IPS-18a (cell line): ENCODE measurements around the gene SS18L1.
A peak's percentile ranks its signal among the peaks of the same experiment; 100 is the strongest.
"Not testable (repeated sequence)": the region's sequence is repeated elsewhere in the genome, so short reads cannot be mapped to it uniquely, and the experiment has no call there.

ENCODE experiments used
- H3K27ac ChIP-seq: one replicate; pipeline ENCODE4 v1.5.1; 2013; ENCODE audit warnings: low read length
- H3K27me3 ChIP-seq: one replicate; pipeline ENCODE4 v1.6.1; 2013; ENCODE audit warnings: mild to moderate bottlenecking, low read length; ENCODE audit not compliant: control insufficient read depth, insufficient read depth
- H3K36me3 ChIP-seq: one replicate; pipeline ENCODE4 v1.6.1; 2013; ENCODE audit warnings: low read depth, low read length; ENCODE audit not compliant: control insufficient read depth
- H3K4me1 ChIP-seq: one replicate; pipeline ENCODE4 v1.6.1; 2013; ENCODE audit warnings: low read depth, low read length; ENCODE audit not compliant: control insufficient read depth
- H3K4me3 ChIP-seq: one replicate; pipeline ENCODE4 v1.5.1; 2013; ENCODE audit warnings: low read length
- H3K9ac ChIP-seq: one replicate; pipeline ENCODE4 v1.6.1; 2013; ENCODE audit warnings: mild to moderate bottlenecking, low read length, moderate library complexity
- H3K9me3 ChIP-seq: one replicate; pipeline ENCODE4 v1.6.1; 2013; ENCODE audit warnings: low read depth, low read length; ENCODE audit not compliant: control insufficient read depth

SS18L1 gene

DNA sequence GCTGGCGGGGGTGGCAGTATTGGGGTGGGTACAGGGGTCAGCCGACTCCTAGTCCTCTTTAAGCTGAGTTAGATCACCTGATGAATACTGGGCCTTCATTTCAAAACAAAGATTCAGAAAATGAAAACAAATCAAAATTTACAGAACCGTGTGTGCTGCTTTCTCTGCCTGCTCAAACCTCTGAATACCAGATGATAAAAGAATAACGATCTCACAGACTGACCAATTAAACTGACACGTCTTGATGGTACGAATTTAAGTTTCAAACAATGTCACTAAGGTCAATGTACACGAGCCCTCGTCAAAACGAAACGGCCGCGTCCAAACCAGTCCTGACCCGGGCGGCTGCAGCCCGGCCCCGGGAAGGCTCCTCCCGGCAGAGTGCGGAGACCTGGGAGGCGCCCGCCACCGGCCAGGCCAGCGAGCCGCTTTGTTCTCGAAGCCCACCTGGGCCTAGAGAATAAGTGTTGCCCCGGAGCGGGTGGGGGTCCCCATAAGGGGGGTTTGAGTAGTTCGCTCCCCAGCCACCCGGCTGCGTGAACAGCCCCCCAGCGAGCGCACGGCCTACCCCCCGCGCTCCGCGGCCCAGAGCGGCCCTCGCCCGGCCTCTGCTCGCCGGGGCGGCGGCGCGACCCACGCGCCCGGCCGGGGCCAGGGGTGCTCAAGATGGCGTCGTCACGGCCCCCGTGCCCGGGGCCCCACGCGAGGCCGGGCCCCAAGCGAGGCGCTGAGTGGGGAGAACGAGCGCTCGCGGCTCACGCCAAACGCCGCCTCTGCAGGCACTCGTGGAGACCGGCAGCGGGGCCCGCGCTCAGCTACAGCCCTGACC, 1.1 kb upstream of the SS18L1 start:
- Histone ChIP-seq H3K27ac (no peak overlapping the region), H3K27me3 (no peaks in the 10 kb centered on the region), H3K9ac (peak overlapping the region; percentile 75), H3K9me3 (no peaks in the 10 kb centered on the region), H3K36me3 (peaks cover 44% of the 10 kb centered on the region), H3K4me3 (peak overlapping the region; percentile 88), H3K4me1 (peaks cover 12% of the 10 kb centered on the region)

DNA sequence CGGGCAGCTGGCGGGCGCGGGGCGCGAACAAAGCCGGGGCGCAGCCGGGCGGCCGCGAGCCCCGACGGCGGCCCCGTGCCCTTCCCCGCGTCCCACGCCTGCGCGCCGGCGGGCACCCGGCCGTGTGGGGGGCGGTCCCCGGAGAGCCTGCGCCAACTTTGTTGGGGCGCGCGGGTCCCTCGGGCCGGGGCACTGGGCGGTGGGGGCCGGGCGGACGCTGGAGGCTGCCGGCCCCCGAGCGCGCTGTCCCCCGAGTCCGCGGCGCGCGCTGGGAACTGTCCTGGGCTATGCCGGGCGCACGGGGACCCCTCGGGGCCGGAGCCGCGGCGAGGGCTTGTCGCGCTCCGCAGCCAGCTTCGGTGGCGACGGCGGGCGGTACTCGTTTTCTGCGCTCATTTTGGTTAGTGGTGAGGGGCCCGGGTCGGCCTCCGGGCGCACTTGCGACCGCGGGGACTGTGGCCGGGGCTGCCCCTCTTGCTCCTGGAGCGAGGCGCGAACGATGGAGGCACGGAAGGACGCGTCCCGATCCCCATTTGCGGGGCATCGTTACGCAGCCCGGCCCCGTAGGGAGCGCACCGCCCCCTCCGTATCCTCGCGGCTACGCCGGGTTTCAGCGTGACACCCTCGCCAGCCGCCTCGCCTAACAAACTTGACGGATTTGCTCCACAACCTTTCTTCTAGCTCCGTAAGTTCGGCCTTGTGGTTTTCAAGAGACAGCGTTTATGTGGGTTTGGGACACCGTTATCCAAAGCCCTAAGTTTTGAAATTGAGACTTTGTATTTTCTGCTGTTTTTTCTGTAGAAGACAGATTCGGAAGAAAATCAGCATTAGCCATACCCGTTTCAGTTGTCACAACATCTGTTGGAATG, 622 bp downstream of the SS18L1 start:
- Histone ChIP-seq H3K4me1 (peaks cover 12% of the 10 kb centered on the region), H3K9me3 (no peaks in the 10 kb centered on the region), H3K9ac (peak overlapping the region; percentile 57), H3K4me3 (peak overlapping the region; percentile 74), H3K36me3 (peaks cover 26% of the 10 kb centered on the region), H3K27ac (no peak overlapping the region), H3K27me3 (no peaks in the 10 kb centered on the region)

DNA sequence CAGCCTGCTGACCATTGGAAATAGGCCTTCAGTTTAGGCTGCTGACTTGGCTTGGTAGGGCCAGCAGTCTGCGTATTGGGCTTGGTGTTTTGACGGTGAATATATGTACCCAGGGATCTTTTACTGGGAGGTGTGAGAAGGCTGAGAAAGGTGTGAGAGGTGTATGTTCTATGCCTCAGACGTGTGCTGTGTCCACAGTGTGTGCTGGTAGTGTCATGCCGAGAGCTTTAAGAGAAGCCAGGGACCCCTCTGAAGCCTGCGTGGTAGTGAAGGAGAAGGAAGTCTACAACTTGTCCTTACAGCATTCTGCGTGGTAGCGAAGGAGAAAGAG, 2.1 kb downstream of the SS18L1 start:
- Histone ChIP-seq H3K27me3 (no peaks in the 10 kb centered on the region), H3K9me3 (no peaks in the 10 kb centered on the region), H3K4me1 (peaks cover 12% of the 10 kb centered on the region), H3K27ac (no peak overlapping the region), H3K4me3 (no peak overlapping the region), H3K9ac (no peak overlapping the region), H3K36me3 (peaks cover 12% of the 10 kb centered on the region)

DNA sequence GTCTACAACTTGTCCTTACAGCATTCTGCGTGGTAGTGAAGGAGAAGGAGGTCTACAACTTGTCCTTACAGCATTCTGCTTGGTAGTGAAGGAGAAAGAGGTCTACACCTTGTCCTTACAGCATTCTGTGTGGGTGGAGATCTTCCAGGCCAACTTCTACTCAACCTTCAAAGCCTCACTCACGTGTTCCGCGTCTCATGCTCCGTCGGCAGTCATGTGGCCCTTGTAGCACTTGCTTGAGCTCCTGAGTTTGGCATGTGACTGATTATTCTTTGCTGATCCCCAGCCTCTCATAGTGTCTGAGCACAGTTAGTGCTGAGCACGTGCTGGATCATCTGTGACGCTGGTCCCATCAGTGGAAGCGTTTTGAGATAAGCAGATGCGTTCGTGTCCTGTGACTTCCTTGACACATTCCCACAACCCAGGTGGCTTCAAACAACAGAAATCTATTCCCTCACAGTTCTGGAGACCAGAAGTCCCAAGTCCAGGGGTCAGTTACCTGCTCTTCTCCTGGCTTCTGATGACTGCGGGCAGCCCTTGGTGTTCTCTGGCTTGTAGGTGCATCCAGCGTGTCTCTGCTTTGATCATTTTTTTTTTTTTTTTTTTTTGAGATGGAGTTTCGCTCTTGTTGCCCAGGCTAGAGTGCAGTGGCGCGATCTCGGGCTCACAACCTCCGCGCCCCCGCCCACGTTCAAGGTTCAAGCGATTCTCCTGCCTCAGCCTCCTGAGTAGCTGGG, 2.6 kb downstream of the SS18L1 start:
- Histone ChIP-seq H3K9ac (no peak overlapping the region), H3K27ac (no peak overlapping the region), H3K9me3 (no peaks in the 10 kb centered on the region), H3K36me3 (peaks cover 10% of the 10 kb centered on the region), H3K4me1 (peaks cover 10% of the 10 kb centered on the region), H3K4me3 (no peak overlapping the region), H3K27me3 (no peaks in the 10 kb centered on the region)

DNA sequence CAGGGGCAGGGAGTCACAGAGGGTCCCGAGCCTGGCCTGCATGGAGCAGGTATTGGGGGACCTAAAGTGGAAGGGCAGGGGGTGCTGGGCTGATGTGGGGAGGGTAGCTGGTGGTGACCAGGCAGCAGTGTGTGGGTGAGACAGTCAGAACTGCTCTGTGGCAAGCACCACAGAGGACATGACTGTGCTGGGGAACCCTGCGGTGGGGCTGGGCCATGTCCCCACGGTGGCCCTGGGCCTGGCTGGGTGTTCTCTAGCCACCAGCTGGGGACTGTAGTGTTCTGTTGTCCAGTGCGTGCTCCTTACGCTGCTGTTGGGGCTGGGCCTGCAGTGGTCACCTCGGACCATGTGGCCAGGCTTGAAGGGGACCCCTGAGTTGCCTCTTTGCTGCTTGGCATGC, 3.6 kb downstream of the SS18L1 start:
- Histone ChIP-seq H3K9ac (no peak overlapping the region), H3K9me3 (no peaks in the 10 kb centered on the region), H3K36me3 (peaks cover 7% of the 10 kb centered on the region)

DNA sequence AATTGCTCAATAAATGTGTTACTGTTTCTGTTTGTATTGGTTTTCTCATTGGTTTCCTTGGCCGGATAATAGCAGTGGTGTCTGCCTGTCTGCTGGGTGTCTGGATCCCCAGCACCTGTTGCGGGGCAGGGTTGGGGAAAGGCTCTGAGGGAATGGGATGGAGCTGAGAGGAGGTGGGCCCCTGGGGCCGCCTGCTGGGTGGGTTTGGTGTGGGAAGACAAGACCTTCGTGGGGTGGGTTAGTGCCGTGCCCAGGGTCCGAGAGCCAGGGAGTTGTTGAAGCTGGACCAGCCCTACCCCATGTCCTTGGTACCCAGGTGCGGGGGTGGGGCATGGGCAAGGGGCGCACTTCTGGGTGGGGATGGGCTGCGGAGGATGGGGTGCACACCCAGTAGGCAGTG, 4.0 kb downstream of the SS18L1 start:
- no peak overlapping the region for H3K9ac ChIP-seq
- H3K27me3 ChIP-seq, result no peaks in the 10 kb centered on the region
- H3K9me3 ChIP-seq, result no peaks in the 10 kb centered on the region
- peaks cover 6% of the 10 kb centered on the region for H3K4me1 ChIP-seq
- no peak overlapping the region for H3K4me3 ChIP-seq
- no peak overlapping the region for H3K27ac ChIP-seq
- peaks cover 9% of the 10 kb centered on the region for H3K36me3 ChIP-seq

More for the DNA sequence above, 3.6 kb downstream of the SS18L1 start:
- Histone ChIP-seq H3K27me3 (no peaks in the 10 kb centered on the region), H3K4me3 (no peak overlapping the region), H3K27ac (no peak overlapping the region), H3K4me1 (peaks cover 6% of the 10 kb centered on the region)

DNA sequence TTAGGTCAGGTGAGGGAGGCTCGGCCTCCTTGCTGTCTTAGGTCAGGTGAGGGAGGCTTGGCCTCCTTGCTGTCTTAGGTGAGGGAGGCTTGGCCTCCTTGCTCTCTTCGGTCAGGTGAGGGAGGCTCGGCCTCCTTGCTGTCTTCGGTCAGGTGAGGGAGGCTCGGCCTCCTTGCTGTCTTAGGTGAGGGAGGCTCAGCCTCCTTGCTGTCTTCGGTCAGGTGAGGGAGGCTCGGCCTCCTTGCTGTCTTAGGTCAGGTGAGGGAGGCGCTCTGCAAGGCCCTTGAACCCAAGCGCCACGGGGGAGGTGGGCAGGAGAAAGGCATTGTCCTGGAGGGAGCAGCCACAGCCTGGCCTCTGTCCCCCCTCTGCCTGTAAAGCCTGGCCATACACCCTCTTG, 4.8 kb downstream of the SS18L1 start:
- not testable (repeated sequence) for H3K4me1 ChIP-seq, H3K27me3 ChIP-seq, H3K9ac ChIP-seq, H3K4me3 ChIP-seq, H3K27ac ChIP-seq, H3K9me3 ChIP-seq
- H3K36me3 ChIP-seq, result peaks cover 10% of the 10 kb centered on the region

DNA sequence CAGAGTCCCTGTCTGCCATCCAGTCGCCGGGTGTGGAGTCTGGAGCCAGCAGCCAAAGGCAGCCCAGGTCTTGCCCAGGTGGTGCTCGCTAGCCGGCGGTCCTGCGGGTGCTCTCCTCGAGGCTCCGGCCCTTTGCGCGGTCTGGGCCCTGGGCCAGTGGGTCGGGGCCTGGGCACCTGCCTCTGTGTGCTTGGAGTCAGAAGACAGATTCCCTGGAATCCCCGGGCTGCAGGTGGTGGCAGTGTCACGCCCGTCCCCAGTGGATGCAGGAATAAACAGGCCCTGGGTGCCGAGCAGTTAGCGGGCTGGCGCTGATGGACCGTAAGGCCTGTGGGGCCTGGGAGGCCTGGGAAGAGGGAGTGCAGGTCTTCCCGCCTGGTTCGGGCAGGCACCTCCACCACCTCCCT, 5.3 kb downstream of the SS18L1 start:
- Histone ChIP-seq H3K4me1 (peaks cover 6% of the 10 kb centered on the region), H3K27me3 (no peaks in the 10 kb centered on the region), H3K4me3 (no peak overlapping the region), H3K36me3 (peaks cover 10% of the 10 kb centered on the region), H3K9me3 (no peaks in the 10 kb centered on the region), H3K27ac (no peak overlapping the region), H3K9ac (no peak overlapping the region)

DNA sequence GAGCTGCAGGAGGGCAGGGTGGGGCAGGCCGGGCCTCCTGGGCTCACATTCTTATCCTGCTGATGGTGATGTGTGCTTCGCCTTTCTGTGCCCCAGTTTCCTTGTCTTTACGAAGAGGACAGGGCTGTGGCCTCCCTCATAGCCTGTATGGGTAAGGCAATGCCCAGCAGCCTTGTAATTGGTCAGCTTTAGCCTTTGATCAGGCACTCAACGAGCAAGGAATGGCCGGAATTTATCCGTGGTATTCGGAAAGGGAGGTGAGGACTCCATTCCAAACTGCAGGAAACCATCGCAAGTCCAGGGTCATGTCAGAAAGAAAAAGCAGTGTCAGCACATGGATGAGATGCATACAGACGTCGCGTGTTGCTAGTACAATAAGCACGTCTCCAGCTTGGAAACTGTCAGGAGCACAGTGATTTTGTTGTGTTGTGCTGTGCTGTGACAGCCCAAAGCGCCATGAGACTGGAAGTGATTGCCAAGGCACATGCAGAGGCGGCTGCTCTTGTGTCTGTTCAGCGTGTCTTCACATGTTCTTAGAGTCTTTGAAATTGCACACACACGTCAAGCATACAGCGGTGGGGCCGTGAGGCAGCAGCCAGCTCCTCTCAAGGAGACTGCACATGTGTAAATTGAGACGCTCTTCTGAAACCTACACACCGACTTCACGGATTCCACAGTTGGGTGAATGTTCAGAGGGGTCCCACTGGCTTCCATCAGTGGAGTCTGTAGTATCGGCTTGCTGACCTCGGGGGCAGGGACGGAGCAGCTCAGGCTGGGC, 6.2 kb downstream of the SS18L1 start:
- Histone ChIP-seq H3K9ac (no peak overlapping the region), H3K36me3 (peaks cover 10% of the 10 kb centered on the region), H3K27ac (no peak overlapping the region), H3K27me3 (no peaks in the 10 kb centered on the region), H3K9me3 (no peaks in the 10 kb centered on the region), H3K4me1 (peaks cover 5% of the 10 kb centered on the region), H3K4me3 (no peak overlapping the region)

DNA sequence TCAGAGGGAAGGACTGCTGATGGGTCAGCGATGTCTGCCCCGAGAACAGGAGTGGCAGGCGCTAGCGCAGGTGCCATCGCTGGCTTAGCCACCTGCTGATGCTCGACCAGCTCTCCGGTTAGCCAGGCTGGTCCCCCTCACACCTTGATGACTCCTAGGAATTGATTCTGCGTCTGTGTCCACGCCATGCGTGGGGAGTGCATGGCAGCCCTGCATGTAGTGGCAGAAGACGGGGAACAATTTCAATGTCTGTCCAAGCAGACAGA, 6.7 kb downstream of the SS18L1 start:
- Histone ChIP-seq H3K36me3 (peaks cover 9% of the 10 kb centered on the region), H3K27ac (no peak overlapping the region), H3K27me3 (no peaks in the 10 kb centered on the region)

DNA sequence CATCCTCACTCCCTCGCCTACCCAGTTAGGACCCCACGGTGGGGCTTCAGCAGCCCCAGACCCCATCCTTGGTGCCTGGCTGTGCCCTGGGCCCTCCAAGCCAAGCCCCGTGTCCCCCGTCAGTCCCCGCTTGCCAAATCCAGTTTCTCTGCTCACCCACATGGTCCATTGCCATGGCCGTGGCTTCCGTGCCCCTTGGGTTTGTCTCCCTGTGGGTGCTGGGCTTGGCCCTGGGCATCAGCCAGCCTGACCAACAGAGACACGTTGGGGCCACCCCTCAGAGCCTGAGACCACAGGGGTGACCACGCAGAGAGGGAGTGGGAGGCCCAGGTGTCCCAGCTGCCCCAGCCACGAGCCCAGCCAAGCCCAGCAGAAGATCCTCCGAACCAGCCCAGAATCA, 7.7 kb downstream of the SS18L1 start:
- Histone ChIP-seq H3K27me3 (no peaks in the 10 kb centered on the region), H3K4me3 (no peak overlapping the region), H3K9ac (no peak overlapping the region), H3K4me1 (peaks cover 15% of the 10 kb centered on the region), H3K36me3 (peaks cover 3% of the 10 kb centered on the region), H3K27ac (no peak overlapping the region), H3K9me3 (no peaks in the 10 kb centered on the region)

More for the DNA sequence above, 6.7 kb downstream of the SS18L1 start:
- H3K4me1 ChIP-seq, result peaks cover 6% of the 10 kb centered on the region
- no peak overlapping the region for H3K9ac ChIP-seq
- H3K4me3 ChIP-seq, result no peak overlapping the region
- no peaks in the 10 kb centered on the region for H3K9me3 ChIP-seq
